Stimulated activated CD8-positive, alpha-beta memory T cell treated with anti-CD3 and anti-CD28 coated beads, Interleukin-7, amount 100 ng/mL, for 4 hours (primary cell): Measurements from ENCODE around the gene TRIM64.
"Not testable (repeated sequence)": the region's sequence is repeated elsewhere in the genome, so short reads cannot be mapped to it uniquely, and the experiment has no call there.

Experiments
- DNase-seq, 2 donors: peaks; one replicate each; pipeline ENCODE4 v3.0.0-alpha.2; 2020; ENCODE audit warnings: low read depth in 2 of 2

Gene TRIM64, protein sequence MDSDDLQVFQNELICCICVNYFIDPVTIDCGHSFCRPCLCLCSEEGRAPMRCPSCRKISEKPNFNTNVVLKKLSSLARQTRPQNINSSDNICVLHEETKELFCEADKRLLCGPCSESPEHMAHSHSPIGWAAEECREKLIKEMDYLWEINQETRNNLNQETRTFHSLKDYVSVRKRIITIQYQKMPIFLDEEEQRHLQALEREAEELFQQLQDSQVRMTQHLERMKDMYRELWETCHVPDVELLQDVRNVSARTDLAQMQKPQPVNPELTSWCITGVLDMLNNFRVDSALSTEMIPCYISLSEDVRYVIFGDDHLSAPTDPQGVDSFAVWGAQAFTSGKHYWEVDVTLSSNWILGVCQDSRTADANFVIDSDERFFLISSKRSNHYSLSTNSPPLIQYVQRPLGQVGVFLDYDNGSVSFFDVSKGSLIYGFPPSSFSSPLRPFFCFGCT

DNA sequence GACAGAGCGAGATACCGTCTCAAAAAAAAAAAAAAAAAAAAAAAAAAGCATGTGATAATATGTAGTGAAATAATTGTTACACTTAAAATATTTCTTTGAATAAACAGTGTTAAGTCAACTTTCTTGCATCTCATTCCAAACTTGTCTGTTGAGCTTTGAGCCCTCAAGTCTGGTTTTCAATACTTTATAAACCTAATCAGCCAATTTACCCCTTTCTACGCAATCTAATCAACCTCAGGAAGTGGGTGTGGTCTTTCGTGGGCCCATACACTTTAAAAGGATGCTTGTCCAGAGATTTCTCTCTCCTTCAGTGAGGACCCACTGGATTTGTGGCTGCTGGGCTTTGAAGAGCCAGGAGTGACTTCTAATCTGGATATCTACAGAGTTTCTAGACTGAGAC lies at the start of gene TRIM64:
Gene TRIM64 (plus strand): TSS at position 301 of the 400 bp plus-strand sequence. CDS start 2,467 bp downstream, outside the sequence.
- not testable (repeated sequence) for DNase-seq

DNA sequence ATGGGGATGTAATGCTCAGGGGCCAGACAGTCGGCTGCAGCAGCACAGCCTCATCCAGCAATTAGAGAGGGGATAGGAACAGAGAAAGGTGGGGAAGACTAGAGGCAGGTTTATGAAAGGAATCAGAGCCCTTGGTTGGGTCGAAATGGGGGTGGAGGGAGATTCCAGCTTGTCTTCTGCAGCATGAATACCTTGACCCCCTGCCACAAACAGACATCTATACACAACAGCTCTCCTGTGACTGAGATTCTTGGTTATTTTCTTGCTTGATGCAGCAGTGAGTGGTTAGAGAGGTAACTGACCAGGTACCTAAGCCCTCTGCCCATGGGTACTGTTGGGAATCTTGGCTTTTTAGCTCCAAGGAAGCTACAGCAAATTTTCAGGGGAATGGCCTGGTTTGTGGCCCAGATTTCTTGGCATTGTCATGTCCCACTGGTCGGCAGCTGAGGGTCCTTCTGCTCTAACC lies 43.6 kb upstream of the TRIM64 start, which contains the start of gene TRIM49D1:
Gene TRIM49D1 (minus strand): TSS at position 51 of the 466 bp plus-strand sequence. CDS start 4,535 bp downstream, outside the sequence.
- DNase-seq, result no peak

DNA sequence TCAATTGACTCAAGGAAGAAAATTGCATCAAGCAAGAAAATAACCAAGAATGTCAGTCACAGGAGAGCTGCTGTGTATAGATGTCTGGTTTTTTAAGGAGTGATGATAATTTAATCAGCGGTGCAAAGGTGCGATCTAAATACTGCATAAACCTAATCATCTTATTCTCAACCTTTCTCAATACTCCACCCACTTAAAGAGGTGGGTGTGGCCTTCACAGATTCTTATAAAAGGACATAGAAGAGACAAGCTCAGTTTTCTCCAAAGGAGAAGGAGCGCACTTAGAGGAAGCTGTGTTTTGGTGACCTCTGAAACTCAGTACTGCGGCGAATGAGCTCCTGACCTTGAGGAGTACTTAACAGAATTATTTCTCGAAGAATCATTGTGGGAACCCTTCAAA lies 42.1 kb upstream of the TRIM64 start, which contains the start of gene TRIM49D2:
Gene TRIM49D2 (plus strand): TSS at position 301 of the 400 bp plus-strand sequence. CDS start 2,698 bp downstream, outside the sequence.
- not testable (repeated sequence) for DNase-seq

DNA sequence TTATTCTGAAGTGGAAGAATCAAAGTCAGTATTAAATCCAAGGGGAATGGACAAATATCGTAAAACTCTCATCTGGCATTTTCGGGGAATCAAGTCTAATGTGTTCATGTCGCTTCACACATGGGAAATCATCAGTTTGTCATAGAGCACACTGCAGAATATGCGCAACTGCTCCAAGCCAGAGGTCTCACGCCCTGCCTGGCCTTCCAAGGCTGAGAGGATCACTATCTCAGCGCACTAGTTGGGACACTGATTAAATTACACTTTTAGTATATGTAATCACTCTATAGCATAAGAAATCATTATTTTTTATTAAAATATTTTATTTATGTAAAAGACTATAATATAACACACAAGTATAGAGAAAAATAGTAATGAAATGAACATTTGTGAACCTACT lies 5.0 kb upstream of the TRIM64 start:
- not testable (repeated sequence) for DNase-seq
